Muscle layer of colon (tissue), 2 donors: ENCODE measurements around the gene GIPR.
A peak's percentile ranks its signal among the peaks of the same experiment; 100 is the strongest.

ENCODE experiments used
- H3K27ac ChIP-seq: one replicate; pipeline ENCODE4 v1.7.0; 2013; ENCODE audit warnings: low read depth, mild to moderate bottlenecking, low read length, moderate library complexity
- H3K27me3 ChIP-seq, 2 donors: one replicate each; pipeline ENCODE4 v1.7.0; 2013; ENCODE audit warnings: low read length in 2 of 2, mild to moderate bottlenecking in 2 of 2; ENCODE audit not compliant: insufficient read depth in 2 of 2, control insufficient read depth in 1 of 2
- H3K36me3 ChIP-seq: one replicate; pipeline ENCODE4 v1.7.0; 2013; ENCODE audit warnings: mild to moderate bottlenecking, low read length; ENCODE audit not compliant: insufficient read depth
- H3K4me1 ChIP-seq: one replicate; pipeline ENCODE4 v1.7.0; 2013; ENCODE audit warnings: mild to moderate bottlenecking, low read length; ENCODE audit not compliant: insufficient read depth
- H3K4me3 ChIP-seq, 2 donors: one replicate each; pipeline ENCODE4 v1.7.0; 2013; ENCODE audit warnings: low read length in 2 of 2, low read depth in 1 of 2, mild to moderate bottlenecking in 1 of 2, moderate library complexity in 1 of 2
- H3K9ac ChIP-seq: one replicate; pipeline ENCODE4 v1.7.0; 2013; ENCODE audit warnings: low read length
- H3K9me3 ChIP-seq: one replicate; pipeline ENCODE4 v1.7.0; 2013; ENCODE audit warnings: mild to moderate bottlenecking, low read length
- donor health status: abdominal sarcoma.
- donor health status: Adenocarcinoma of cecum.

The GIPR gene

DNA sequence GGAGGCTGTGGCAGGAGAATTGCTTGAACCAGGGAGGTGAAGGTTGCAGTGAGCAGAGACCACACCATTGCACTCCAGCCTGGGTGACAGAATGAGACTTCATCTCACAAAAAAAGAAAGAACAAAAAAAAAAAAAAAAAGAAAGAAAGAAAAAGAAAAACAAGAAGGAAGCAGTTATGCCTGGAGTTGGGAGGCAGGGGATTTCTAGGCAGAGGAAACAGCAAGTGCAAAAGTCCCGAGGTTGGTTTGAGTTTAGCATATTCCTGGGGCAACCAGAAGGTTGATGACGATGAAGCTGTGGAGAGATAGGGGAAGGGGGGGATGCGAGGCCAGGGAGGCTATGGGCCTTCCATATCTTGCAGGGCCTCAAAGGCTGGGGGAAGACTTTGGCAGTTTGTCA is 17.3 kb upstream of the GIPR start:
- H3K27me3 ChIP-seq, result peaks cover 5 to 9% of the 10 kb centered on the region in 2 donors
- H3K9me3 ChIP-seq, result no peaks in the 10 kb centered on the region
- H3K36me3 ChIP-seq, result no peaks in the 10 kb centered on the region
- H3K9ac ChIP-seq, result no peak overlapping the region
- H3K4me3 ChIP-seq, result no peak overlapping the region
- H3K4me1 ChIP-seq, result no peaks in the 10 kb centered on the region
- H3K27ac ChIP-seq, result no peak overlapping the region

GRCh38 chr19:45653634-45654033 is 14.4 kb upstream of the GIPR start:
- Histone ChIP-seq H3K36me3 (no peaks in the 10 kb centered on the region), H3K27ac (no peak overlapping the region), H3K9me3 (no peaks in the 10 kb centered on the region), H3K9ac (no peak overlapping the region), H3K4me3 (no peak overlapping the region), H3K27me3 (no peaks in the 10 kb centered on the region), H3K4me1 (no peaks in the 10 kb centered on the region)

- H3K4me3 ChIP-seq, result no peak overlapping the region
- no peak overlapping the region for H3K27ac ChIP-seq
- H3K9ac ChIP-seq, result no peak overlapping the region
- peaks cover 0 to 6% of the 10 kb centered on the region in 2 donors for H3K27me3 ChIP-seq
- no peaks in the 10 kb centered on the region for H3K4me1 ChIP-seq
- H3K9me3 ChIP-seq, result no peaks in the 10 kb centered on the region
- no peaks in the 10 kb centered on the region for H3K36me3 ChIP-seq
These were observed 12.9 kb upstream of the GIPR start for GRCh38 chr19:45655073-45655472.

DNA sequence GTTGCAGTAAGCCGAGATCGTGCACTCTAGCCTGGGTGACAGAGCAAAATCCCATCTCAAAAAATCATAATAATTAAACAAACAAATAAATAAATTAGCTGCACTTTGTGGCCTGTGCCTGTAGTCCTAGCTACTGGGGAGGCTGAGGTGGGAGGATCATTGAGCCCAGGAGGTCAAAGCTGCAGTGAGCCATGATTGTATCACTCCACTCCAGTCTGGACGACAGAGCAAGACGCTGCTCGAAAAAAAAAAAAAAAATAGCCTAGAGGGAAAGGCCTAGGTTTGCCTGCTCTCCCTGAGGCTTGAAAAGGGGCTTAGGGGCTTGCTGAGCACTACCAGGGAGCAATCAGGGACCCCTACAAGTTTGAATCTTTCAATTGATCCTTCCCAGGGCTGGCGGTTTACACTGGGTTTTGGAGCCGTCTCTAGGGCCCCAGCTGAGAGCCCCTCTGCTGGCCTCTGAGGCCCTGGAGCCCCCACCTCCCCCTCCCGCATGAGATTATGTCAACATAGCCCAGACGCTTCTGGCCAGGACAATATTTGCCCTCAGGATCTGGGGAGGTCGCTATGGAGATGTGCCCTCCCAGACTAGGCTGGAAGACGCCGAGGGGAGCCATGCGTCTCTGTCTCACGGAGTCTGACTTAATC is 10.4 kb upstream of the GIPR start:
- Histone ChIP-seq H3K4me3 (no peak overlapping the region), H3K27me3 (peaks cover 0 to 6% of the 10 kb centered on the region in 2 donors), H3K27ac (no peak overlapping the region), H3K4me1 (no peaks in the 10 kb centered on the region), H3K36me3 (no peaks in the 10 kb centered on the region), H3K9me3 (no peaks in the 10 kb centered on the region), H3K9ac (no peak overlapping the region)

DNA sequence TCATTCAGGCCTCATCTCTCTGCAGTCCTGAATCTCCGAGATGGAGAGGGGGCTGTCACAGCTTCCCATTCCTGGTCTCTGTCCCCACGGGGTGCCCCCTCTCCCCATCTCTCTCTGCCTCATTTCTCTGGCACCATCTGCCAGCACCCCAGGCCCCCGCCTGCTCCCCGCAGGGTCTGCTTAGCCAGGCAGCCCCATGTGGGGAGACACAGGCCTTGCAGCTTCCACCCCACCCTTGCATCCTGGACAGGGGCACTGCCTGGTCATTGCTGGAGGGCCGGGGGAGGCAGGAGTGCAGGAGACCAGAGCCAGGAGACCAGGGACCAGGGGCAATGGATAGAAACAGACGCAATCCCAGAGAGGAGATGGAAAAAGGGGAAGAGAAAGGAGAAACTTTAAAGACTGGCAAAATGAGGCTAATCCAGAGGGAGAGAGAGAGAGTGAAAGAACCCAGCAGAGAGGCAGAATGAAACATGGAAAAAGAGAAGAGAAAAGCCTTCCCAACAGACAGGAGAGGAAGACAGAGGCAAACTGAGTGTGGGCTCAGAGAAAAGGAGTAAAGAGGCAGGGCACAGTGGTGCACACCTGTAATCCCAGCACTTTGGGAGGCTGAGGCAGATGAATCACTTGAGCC is 8.8 kb upstream of the GIPR start:
- Histone ChIP-seq H3K4me3 (no peak overlapping the region), H3K27ac (no peak overlapping the region), H3K9ac (no peak overlapping the region), H3K4me1 (no peaks in the 10 kb centered on the region), H3K9me3 (no peaks in the 10 kb centered on the region), H3K27me3 (peaks cover 0 to 10% of the 10 kb centered on the region in 2 donors), H3K36me3 (no peaks in the 10 kb centered on the region)

- Histone ChIP-seq H3K27me3 (peaks cover 0 to 14% of the 10 kb centered on the region in 2 donors), H3K36me3 (no peaks in the 10 kb centered on the region), H3K9ac (no peak overlapping the region), H3K9me3 (no peaks in the 10 kb centered on the region), H3K4me1 (no peaks in the 10 kb centered on the region), H3K4me3 (no peak overlapping the region), H3K27ac (no peak overlapping the region)
These were observed 7.4 kb upstream of the GIPR start for GRCh38 chr19:45660636-45661035.

DNA sequence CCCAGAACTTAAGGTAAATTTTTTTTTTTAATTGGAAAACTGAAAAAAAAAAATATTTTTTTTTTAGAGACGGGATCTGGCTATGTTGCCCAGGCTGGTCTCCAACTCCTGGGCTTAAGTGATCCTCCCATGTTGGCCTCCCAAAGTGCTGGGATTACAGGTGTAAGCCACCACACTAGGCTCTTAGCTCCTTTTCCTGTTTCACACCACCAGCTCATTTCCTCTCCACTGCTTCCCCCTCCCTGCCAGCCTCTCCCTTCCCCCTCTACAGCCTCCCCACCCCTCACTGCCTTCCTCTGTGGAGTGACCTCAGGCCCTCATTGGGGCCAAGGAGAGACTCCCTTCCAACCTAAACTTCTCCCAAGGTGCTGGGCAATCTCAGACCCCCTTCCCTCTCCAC is 4.2 kb upstream of the GIPR start:
- peaks cover 13 to 27% of the 10 kb centered on the region in 2 donors for H3K27me3 ChIP-seq
- no peaks in the 10 kb centered on the region for H3K36me3 ChIP-seq
- H3K9ac ChIP-seq, result no peak overlapping the region
- H3K4me1 ChIP-seq, result peaks cover 8% of the 10 kb centered on the region
- no peak overlapping the region for H3K27ac ChIP-seq
- H3K4me3 ChIP-seq, result no peak overlapping the region
- H3K9me3 ChIP-seq, result no peaks in the 10 kb centered on the region

GRCh38 chr19:45664575-45664974 is 3.4 kb upstream of the GIPR start:
- H3K4me1 ChIP-seq, result peaks cover 12% of the 10 kb centered on the region
- no peak overlapping the region for H3K4me3 ChIP-seq
- H3K9me3 ChIP-seq, result no peaks in the 10 kb centered on the region
- H3K27me3 ChIP-seq, result peaks cover 18 to 29% of the 10 kb centered on the region in 2 donors
- H3K36me3 ChIP-seq, result no peaks in the 10 kb centered on the region
- H3K9ac ChIP-seq, result no peak overlapping the region
- no peak overlapping the region for H3K27ac ChIP-seq

DNA sequence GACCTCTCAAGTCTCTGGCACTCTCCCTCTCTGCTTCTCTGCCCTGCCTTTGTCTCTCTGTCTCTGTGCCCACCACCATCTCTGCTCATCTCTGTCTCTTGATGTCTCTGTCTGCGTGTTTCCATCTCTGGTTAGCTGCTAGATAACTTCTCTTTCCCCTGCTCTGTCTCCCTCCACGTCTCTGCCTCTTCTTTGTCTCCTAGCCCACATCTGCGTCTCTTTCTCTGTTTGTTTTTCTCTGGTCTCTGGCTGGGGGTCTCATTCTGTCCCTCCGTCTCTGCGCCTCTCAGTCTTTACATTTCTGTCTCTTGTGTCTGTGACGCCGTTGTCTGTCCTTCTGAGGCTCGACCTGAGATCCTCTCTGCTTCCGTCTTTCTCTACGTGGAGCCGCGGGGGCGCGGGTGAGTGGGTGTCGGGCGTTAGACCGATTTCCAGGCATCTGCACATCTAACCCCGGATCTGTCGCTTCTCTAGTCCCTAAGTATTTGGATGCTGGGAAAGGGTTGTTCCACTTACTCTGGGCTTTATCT is 386 bp downstream of the GIPR start:
- peaks cover 12% of the 10 kb centered on the region for H3K4me1 ChIP-seq
- peak overlapping the region in 1 of 2 donors; percentile 32 for H3K4me3 ChIP-seq
- H3K9me3 ChIP-seq, result no peaks in the 10 kb centered on the region
- peaks cover 30 to 60% of the 10 kb centered on the region in 2 donors for H3K27me3 ChIP-seq
- H3K36me3 ChIP-seq, result no peaks in the 10 kb centered on the region
- no peak overlapping the region for H3K27ac ChIP-seq
- H3K9ac ChIP-seq, result no peak overlapping the region

DNA sequence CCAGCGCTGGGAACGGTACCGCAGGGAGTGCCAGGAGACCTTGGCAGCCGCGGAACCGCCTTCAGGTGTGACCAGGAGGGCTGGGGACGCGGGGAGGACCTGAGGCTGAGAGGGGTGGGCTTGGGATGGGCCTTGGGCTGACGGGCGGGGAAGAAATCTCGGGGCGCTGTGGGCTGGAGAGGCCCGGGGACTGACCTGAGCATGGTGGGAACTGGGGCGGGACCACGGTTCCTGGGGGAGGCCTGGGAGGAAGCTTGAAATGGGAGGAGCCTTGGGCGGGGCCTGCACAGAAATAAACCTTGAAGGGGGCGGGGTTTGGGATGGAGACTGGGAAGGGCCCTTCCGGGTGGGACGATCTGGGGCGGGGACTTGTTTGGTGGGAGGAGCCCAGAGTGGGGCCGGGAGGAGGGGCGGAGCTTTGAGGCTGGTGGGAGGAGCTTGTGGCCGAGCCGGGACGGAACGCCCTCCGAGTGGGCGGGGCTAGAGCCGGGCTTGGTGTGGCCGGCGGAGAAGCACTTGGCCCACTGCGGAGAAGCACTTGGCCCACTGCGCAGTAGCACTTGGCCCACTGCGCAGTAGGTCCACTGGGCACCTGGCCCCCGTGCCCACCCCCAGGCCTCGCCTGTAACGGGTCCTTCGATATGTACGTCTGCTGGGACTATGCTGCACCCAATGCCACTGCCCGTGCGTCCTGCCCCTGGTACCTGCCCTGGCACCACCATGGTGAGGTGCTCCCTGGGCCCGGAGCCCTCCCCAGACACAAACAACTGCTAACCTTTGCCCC is 2.8 kb downstream of the GIPR start:
- peaks cover 12% of the 10 kb centered on the region for H3K4me1 ChIP-seq
- H3K36me3 ChIP-seq, result no peaks in the 10 kb centered on the region
- no peak overlapping the region for H3K9ac ChIP-seq
- peaks cover 30 to 52% of the 10 kb centered on the region in 2 donors for H3K27me3 ChIP-seq
- H3K27ac ChIP-seq, result no peak overlapping the region
- H3K9me3 ChIP-seq, result no peaks in the 10 kb centered on the region
- H3K4me3 ChIP-seq, result no peak overlapping the region

GRCh38 chr19:45674946-45675345 is 6.9 kb downstream of the GIPR start:
- Histone ChIP-seq H3K4me3 (no peak overlapping the region), H3K9ac (no peak overlapping the region), H3K9me3 (no peaks in the 10 kb centered on the region), H3K4me1 (peaks cover 10% of the 10 kb centered on the region), H3K27me3 (peaks cover 35 to 63% of the 10 kb centered on the region in 2 donors), H3K36me3 (no peaks in the 10 kb centered on the region), H3K27ac (no peak overlapping the region)
